ENCODE data around the gene IL17C.
A peak's percentile ranks its signal among the peaks of the same experiment; 100 is the strongest.
"Not testable (repeated sequence)": the region's sequence is repeated elsewhere in the genome, so short reads cannot be mapped to it uniquely, and the experiment has no call there.

The IL17C gene

DNA sequence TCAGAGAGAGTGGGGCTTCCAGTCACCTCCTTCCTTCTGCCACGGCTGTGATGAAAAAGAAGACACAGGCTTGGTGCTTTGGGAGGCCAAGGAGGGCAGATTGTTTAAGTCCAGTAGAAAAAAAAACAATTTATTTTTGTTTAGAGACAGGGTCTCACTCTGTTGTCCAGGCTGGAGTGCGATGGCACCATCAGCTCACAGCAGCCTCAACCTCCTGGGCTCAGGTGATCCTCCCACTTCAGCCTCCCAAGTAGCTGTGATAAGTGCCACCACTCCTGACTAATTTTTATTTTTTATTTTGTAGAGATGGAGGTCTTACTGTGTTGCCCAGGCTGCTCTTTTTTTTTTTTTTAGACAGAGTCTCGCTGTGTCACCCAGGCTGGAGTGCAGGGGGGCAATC, 27.2 kb downstream of the IL17C start:
- H3K4me2 ChIP-seq = no peak overlapping the region
- no peak overlapping the region for H3K27ac ChIP-seq
- H3K4me1 ChIP-seq = peaks cover 23 to 32% (median 28%) of the 10 kb centered on the region in 10 experiments
- TF ChIP-seq Cebpa-rat (IDR thresholded peaks at IDR 0.05) = no peak
- H4K20me1 ChIP-seq = peaks cover 0 to 15% (median 8%) of the 10 kb centered on the region in 11 experiments; a peak in 7 of 22 replicates
- H3K9ac ChIP-seq = 0 out of 22 replicates have a peak overlapping the region, but pooled peaks of 1 of the 11 experiments have one; percentile 4
- H3K9me3 ChIP-seq (replicated peaks in 1 of 11) = no peaks in the 10 kb centered on the region
- no peaks in the 10 kb centered on the region for H3K27me3 ChIP-seq
- peaks cover 0 to 16% (median 0%) of the 10 kb centered on the region in 11 experiments; a peak in 7 of 22 replicates for H3K36me3 ChIP-seq
- no peak overlapping the region for H3K4me3 ChIP-seq

DNA sequence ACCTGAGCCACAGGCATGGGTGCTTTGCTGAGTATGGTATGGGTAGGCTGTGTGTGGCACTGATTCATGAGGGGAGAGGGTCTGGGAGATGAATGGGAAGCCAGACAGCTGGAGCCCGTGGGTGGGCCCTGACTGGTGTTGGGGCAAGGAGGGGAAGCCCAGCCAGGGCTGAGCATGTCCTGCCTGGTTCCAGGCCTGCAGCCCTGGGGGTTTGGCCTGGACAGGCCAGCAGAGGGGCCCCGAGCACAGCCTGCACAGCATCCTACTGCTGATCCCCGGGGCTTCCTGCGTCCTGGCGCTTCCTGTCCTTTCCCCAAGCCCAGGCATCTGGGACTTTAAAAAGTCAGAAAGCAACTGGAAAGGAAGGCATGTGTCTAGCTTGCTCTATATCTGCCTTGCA, 29.1 kb downstream of the IL17C start:
- TF ChIP-seq Cebpa-rat (IDR thresholded peaks at IDR 0.05) = no peak
- Histone ChIP-seq H3K4me2 (no peak overlapping the region), H3K4me3 (no peak overlapping the region), H3K9me3 (replicated peaks in 1 of 11) (no peaks in the 10 kb centered on the region), H3K36me3 (peaks cover 0 to 16% (median 4%) of the 10 kb centered on the region in 11 experiments; a peak in 7 of 22 replicates), H3K9ac (peak overlapping the region in 1 of 11 experiments; percentile 13; a peak in 2 of 22 replicates), H4K20me1 (peaks cover 0 to 17% (median 0%) of the 10 kb centered on the region in 11 experiments; a peak in 4 of 22 replicates), H3K27ac (no peak overlapping the region), H3K4me1 (peaks cover 10 to 19% (median 15%) of the 10 kb centered on the region in 10 experiments), H3K27me3 (no peaks in the 10 kb centered on the region)

DNA sequence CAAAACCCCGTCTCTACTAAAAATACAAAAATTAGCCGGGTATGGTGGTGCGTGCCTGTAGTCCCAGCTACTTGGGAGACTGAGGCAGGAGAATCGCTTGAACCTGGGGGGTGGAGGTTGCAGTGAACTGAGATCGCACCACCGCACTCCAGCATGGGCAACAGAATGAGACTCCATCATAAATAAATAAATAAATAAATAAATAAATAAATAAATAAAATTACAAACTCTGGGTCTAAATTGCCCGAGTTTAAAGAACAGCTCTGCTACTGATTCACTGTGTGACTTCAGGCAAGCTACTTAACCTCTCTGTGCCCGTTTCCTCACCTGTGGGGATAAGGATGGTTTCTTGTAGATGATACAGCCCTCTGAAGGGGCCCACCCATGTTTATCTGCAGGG, 31.1 kb downstream of the IL17C start:
- not testable (repeated sequence) for H3K4me2 ChIP-seq; H3K9ac ChIP-seq; H3K9me3 ChIP-seq (replicated peaks in 1 of 11); H3K4me3 ChIP-seq; H3K27ac ChIP-seq; H3K27me3 ChIP-seq
- H3K36me3 ChIP-seq = peaks cover 0 to 31% (median 7%) of the 10 kb centered on the region in 11 experiments; a peak in 12 of 22 replicates
- peaks cover 3 to 27% (median 22%) of the 10 kb centered on the region in 10 experiments; a peak in 19 of 20 replicates for H3K4me1 ChIP-seq
- H4K20me1 ChIP-seq = peaks cover 0 to 25% (median 0%) of the 10 kb centered on the region in 11 experiments; a peak in 3 of 22 replicates

DNA sequence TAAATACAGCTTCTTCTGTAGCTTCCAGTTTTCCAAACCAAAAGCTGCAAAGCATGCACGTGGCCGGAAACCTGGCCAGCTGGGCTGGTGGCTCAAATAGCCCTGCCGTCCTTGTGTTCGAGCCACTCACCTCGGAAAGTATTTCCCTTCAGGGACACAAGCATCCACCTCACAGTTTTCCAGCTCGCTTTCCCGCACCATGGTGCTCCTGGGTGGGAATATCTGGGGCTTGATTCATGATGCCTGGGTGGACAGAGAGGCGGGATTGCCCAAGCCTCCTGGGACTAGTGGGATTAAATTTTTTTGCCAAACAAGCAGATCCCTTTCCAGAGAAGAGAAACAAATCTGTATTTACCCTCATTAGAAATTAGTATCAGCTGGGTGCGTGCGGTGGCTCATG, 31.6 kb downstream of the IL17C start:
- no peak for TF ChIP-seq Cebpa-rat (IDR thresholded peaks at IDR 0.05)
- H3K4me2 ChIP-seq = no peak overlapping the region
- H3K4me1 ChIP-seq = peaks cover 0 to 32% (median 26%) of the 10 kb centered on the region in 10 experiments; a peak in 15 of 20 replicates
- H4K20me1 ChIP-seq = peaks cover 0 to 25% (median 0%) of the 10 kb centered on the region in 11 experiments; a peak in 2 of 22 replicates
- no peak overlapping the region for H3K9ac ChIP-seq
- no peaks in the 10 kb centered on the region for H3K27me3 ChIP-seq
- H3K9me3 ChIP-seq (replicated peaks in 1 of 11) = no peaks in the 10 kb centered on the region
- no peak overlapping the region for H3K27ac ChIP-seq
- H3K36me3 ChIP-seq = peaks cover 0 to 34% (median 7%) of the 10 kb centered on the region in 11 experiments; a peak in 12 of 22 replicates
- H3K4me3 ChIP-seq = no peak overlapping the region

DNA sequence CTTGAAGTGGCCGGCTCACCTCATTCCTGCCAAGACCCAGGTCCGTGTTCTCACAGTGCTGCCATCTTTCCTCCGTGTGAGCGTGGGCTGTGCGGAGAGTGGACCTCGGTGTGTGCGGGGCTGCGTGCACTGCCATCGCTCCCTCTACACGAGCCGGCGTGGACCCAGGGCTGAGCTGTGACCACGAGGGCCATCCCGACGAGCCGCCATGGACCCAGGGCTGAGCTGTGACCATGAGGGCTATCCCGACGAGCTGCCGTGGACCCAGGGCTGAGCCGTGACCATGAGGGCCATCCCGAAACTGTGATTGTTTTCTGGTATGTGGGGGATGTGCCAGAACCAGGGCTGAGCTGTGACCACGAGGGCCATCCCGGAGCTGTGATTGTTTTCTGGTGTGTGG, 33.4 kb downstream of the IL17C start:
- H3K4me2 ChIP-seq = peak overlapping the region in 2 of 11 experiments; percentile 26 to 36; a peak in 1 of 22 replicates
- peaks cover 0 to 43% (median 0%) of the 10 kb centered on the region in 11 experiments; a peak in 2 of 22 replicates for H4K20me1 ChIP-seq

DNA sequence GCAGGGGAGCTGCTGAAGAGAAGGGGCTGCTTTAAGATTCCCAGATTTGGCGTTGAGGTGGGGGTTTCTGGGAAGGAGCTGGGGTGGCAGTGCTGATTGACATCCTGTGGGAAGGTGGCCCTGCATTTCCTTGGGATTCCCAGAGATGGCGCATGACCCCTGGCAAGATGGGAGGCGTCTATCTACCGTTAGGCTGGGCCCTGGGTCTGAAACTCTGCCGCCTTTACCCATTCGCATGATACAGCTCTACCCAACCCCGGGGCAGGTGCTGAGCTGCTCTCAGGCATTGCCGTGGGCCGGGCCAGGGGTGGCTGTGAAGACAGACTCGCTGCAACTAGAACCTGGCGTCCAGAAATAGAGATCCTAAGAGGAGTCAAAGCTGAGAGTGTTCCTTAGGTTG, 34.4 kb downstream of the IL17C start:
- Histone ChIP-seq H3K36me3 (peaks cover 0 to 51% (median 17%) of the 10 kb centered on the region in 11 experiments; a peak in 14 of 22 replicates), H3K27me3 (no peaks in the 10 kb centered on the region), H3K4me1 (peaks cover 0 to 48% (median 28%) of the 10 kb centered on the region in 10 experiments; a peak in 15 of 20 replicates), H3K9ac (peak overlapping the region in 1 of 11 experiments; percentile 28; a peak in 1 of 22 replicates), H4K20me1 (peaks cover 0 to 45% (median 0%) of the 10 kb centered on the region in 11 experiments; a peak in 2 of 22 replicates), H3K4me2 (peak overlapping the region in 5 of 11 experiments; percentile 12 to 50 (median 32); a peak in 7 of 22 replicates), H3K4me3 (no peak overlapping the region), H3K27ac (no peak overlapping the region), H3K9me3 (replicated peaks in 1 of 11) (no peaks in the 10 kb centered on the region)
- no peak for TF ChIP-seq Cebpa-rat (IDR thresholded peaks at IDR 0.05)

More for the DNA sequence above, 33.4 kb downstream of the IL17C start:
- no peak overlapping the region for H3K27ac ChIP-seq
- H3K4me1 ChIP-seq = peaks cover 0 to 48% (median 30%) of the 10 kb centered on the region in 10 experiments; a peak in 15 of 20 replicates
- no peaks in the 10 kb centered on the region for H3K9me3 ChIP-seq (replicated peaks in 1 of 11)
- no peak overlapping the region; a peak in 1 of 22 replicates for H3K9ac ChIP-seq
- H3K36me3 ChIP-seq = peaks cover 0 to 41% (median 12%) of the 10 kb centered on the region in 11 experiments; a peak in 14 of 22 replicates
- no peak overlapping the region for H3K4me3 ChIP-seq
- no peaks in the 10 kb centered on the region for H3K27me3 ChIP-seq
- TF ChIP-seq Cebpa-rat (IDR thresholded peaks at IDR 0.05) = no peak

DNA sequence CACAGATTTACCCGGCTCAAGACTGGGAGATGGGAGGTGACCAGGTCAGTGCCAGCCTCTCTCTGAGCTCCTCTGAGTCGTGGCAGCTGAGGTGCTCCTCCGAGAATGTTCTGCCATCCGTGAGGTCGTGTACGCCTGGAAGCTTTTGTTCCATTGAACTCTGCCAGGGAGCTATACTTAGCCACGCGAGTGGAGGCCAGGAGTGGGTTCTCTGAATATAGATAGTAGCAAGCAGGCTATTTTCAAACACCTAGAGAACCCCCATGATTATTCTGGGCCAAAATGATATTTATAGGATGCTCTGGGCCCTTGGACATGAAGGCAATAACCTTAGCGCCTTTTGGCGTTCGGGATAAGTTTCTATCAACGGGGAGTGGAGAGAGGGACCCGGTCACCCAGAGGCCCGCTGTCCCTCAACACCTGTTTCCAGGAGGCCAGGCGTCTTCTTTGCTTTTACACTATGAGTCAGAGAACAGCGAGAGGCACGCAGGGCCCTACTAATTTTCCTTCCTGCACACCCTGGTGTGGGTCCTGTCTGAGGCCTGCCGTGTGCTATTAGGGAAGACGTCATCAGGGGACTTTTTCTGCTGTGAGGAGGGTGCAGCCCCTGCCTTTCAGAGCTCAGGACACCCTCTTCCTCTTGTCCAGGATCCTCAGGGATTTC, 35.5 kb downstream of the IL17C start:
- Histone ChIP-seq H3K4me1 (peaks cover 0 to 49% (median 30%) of the 10 kb centered on the region in 10 experiments; a peak in 15 of 20 replicates), H3K4me3 (no peak overlapping the region), H4K20me1 (peaks cover 0 to 54% (median 0%) of the 10 kb centered on the region in 11 experiments; a peak in 2 of 22 replicates), H3K9ac (peak overlapping the region in 5 of 11 experiments; percentile 16 to 41 (median 32); a peak in 4 of 22 replicates), H3K27ac (no peak overlapping the region; a peak in 1 of 22 replicates), H3K4me2 (peak overlapping the region in 8 of 11 experiments; percentile 26 to 62 (median 42); a peak in 15 of 22 replicates), H3K27me3 (no peaks in the 10 kb centered on the region), H3K36me3 (peaks cover 0 to 57% (median 18%) of the 10 kb centered on the region in 11 experiments; a peak in 14 of 22 replicates), H3K9me3 (replicated peaks in 1 of 11) (no peaks in the 10 kb centered on the region)
- no peak for TF ChIP-seq Cebpa-rat (IDR thresholded peaks at IDR 0.05)

DNA sequence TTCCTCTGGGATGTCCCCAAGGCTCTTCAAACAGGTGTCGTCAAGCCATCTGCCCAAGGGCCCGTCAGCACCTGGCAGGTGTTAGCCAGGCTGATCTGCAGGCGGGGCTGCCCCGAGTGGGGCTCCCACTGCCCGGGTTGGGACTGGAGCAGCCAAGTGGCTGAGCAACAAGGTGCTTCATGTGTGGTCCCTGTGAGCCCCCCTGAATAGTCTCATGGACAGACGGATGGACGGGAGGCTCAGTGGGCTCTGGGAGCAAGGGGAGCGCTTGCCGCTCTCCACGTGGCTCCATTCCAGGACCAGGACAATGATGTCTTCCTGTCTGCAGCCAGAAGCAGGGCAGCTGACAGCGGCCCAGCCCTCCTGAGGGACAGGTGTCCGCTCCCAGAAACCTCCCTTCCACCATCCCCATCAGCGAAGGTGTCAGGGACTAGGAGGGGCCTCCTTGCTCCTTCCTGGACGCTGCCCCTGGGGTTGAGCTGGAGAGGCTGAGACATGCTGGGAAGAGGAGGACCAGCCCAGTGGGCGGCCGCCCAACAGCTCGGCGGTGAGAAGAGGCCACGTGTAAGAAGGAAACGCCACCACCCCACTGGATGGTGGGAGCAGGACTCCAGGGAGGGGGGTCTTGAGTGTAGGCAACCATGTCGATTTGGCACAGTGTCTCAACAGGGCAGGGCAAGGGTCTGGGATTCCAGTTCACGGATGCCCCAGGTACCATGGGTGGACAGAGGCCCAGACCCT, 38.3 kb downstream of the IL17C start:
- Histone ChIP-seq H4K20me1 (peaks cover 0 to 60% (median 0%) of the 10 kb centered on the region in 11 experiments; a peak in 3 of 22 replicates), H3K4me3 (no peak overlapping the region), H3K27me3 (no peaks in the 10 kb centered on the region), H3K27ac (no peak overlapping the region), H3K9me3 (replicated peaks in 1 of 11) (no peaks in the 10 kb centered on the region), H3K4me1 (peaks cover 14 to 73% (median 53%) of the 10 kb centered on the region in 10 experiments), H3K4me2 (0 out of 22 replicates have a peak overlapping the region, but pooled peaks of 2 of the 11 experiments have one; percentile 10 to 18), H3K36me3 (peaks cover 0 to 68% (median 18%) of the 10 kb centered on the region in 11 experiments; a peak in 12 of 22 replicates), H3K9ac (no peak overlapping the region)
- no peak for TF ChIP-seq Cebpa-rat (IDR thresholded peaks at IDR 0.05)
